ENCODE data around the gene ATPAF2.

Gene ATPAF2

GRCh38 chr17:18021372-18021771 lies 17.6 kb downstream of the ATPAF2 start:
- TF ChIP-seq CTCF (IDR thresholded peaks at IDR 0.05; ENCODE audit: low read depth, low read length), result no peak
- in situ Hi-C loops (cut with HindIII; ENCODE audit: low sequenced_read_pairs), result no loop called here
- DNase-seq (ENCODE audit: low read depth, low spot score), result no peak

GRCh38 chr17:18020971-18021370 lies 18.0 kb downstream of the ATPAF2 start:
- no peak for TF ChIP-seq CTCF (IDR thresholded peaks at IDR 0.05; ENCODE audit: low read depth, low read length)
- no peak overlapping the region for H3K4me3 ChIP-seq (ENCODE audit: low read depth, low read length)
- in situ Hi-C loops (cut with HindIII; ENCODE audit: low sequenced_read_pairs), result no loop called here
- no peak for DNase-seq (ENCODE audit: low read depth, low spot score)

More at GRCh38 chr17:18021372-18021771, 17.6 kb downstream of the ATPAF2 start:
- H3K4me3 ChIP-seq (ENCODE audit: low read depth, low read length), result no peak overlapping the region

GRCh38 chr17:18019838-18020154 lies 19.2 kb downstream of the ATPAF2 start:
- no peak for TF ChIP-seq CTCF (IDR thresholded peaks at IDR 0.05; ENCODE audit: low read depth, low read length)
- no peak overlapping the region for H3K4me3 ChIP-seq (ENCODE audit: low read depth, low read length)
- in situ Hi-C loops (cut with HindIII; ENCODE audit: low sequenced_read_pairs), result no loop called here
- no peak for DNase-seq (ENCODE audit: low read depth, low spot score)

GRCh38 chr17:18018411-18018921 lies 20.5 kb downstream of the ATPAF2 start:
- in situ Hi-C loops (cut with HindIII; ENCODE audit: low sequenced_read_pairs), result no loop called here
- DNase-seq (ENCODE audit: low read depth, low spot score), result no peak
- H3K4me3 ChIP-seq (ENCODE audit: low read depth, low read length), result no peak overlapping the region
- TF ChIP-seq CTCF (IDR thresholded peaks at IDR 0.05; ENCODE audit: low read depth, low read length), result no peak

- in situ Hi-C loops (cut with HindIII; ENCODE audit: low sequenced_read_pairs), result no loop called here
- TF ChIP-seq CTCF (IDR thresholded peaks at IDR 0.05; ENCODE audit: low read depth, low read length), result no peak
- H3K4me3 ChIP-seq (ENCODE audit: low read depth, low read length), result no peak overlapping the region
- DNase-seq (ENCODE audit: low read depth, low spot score), result peak; percentile 33
Measured at GRCh38 chr17:18017958-18018357, 21.0 kb downstream of the ATPAF2 start.

- in situ Hi-C loops (cut with HindIII; ENCODE audit: low sequenced_read_pairs), result no loop called here
- no peak overlapping the region for H3K4me3 ChIP-seq (ENCODE audit: low read depth, low read length)
- no peak for DNase-seq (ENCODE audit: low read depth, low spot score)
- no peak for TF ChIP-seq CTCF (IDR thresholded peaks at IDR 0.05; ENCODE audit: low read depth, low read length)
Measured at GRCh38 chr17:18016426-18016825, 22.5 kb downstream of the ATPAF2 start.

GRCh38 chr17:18015593-18015992 lies 23.4 kb downstream of the ATPAF2 start:
- in situ Hi-C loops (cut with HindIII; ENCODE audit: low sequenced_read_pairs), result no loop called here
- no peak for TF ChIP-seq CTCF (IDR thresholded peaks at IDR 0.05; ENCODE audit: low read depth, low read length)
- no peak for DNase-seq (ENCODE audit: low read depth, low spot score)
- H3K4me3 ChIP-seq (ENCODE audit: low read depth, low read length), result no peak overlapping the region
